GM12874 (cell line): ENCODE results near the gene CPEB3.

Experiments
- CTCF ChIP-seq: IDR thresholded peaks from 2 replicates; pipeline ENCODE4 v1.5.1; 2011; ENCODE audit warnings: low read depth, mild to moderate bottlenecking, control low read depth, low read length, moderate library complexity; ENCODE audit not compliant: insufficient read depth

CPEB3 gene

GRCh38 chr10:92203919-92204623, 86.8 kb downstream of the CPEB3 start:
- TF ChIP-seq CTCF, result no peak

GRCh38 chr10:92202536-92202935, 88.3 kb downstream of the CPEB3 start:
- TF ChIP-seq CTCF, result no peak

GRCh38 chr10:92200564-92200963, 90.3 kb downstream of the CPEB3 start:
- TF ChIP-seq CTCF, result no peak

GRCh38 chr10:92187101-92187500, 103.8 kb downstream of the CPEB3 start:
- no peak for TF ChIP-seq CTCF

GRCh38 chr10:92184977-92185376, 105.9 kb downstream of the CPEB3 start:
- no peak for TF ChIP-seq CTCF

GRCh38 chr10:92183199-92183598, 107.7 kb downstream of the CPEB3 start:
- no peak for TF ChIP-seq CTCF

- peak; percentile 21; the same call in 1 of the 2 replicates for TF ChIP-seq CTCF
Measured at GRCh38 chr10:92181575-92181974, 109.3 kb downstream of the CPEB3 start.
